HG03066 (cell line): Measurements from ENCODE around the gene NDST1.

Source experiments
- ATAC-seq: cut with Tn5 transposase; IDR thresholded peaks from one replicate; pipeline ENCODE4 v1.9.1; 2021; ENCODE audit warnings: low read depth; ENCODE audit not compliant: unreplicated experiment

Gene NDST1

DNA sequence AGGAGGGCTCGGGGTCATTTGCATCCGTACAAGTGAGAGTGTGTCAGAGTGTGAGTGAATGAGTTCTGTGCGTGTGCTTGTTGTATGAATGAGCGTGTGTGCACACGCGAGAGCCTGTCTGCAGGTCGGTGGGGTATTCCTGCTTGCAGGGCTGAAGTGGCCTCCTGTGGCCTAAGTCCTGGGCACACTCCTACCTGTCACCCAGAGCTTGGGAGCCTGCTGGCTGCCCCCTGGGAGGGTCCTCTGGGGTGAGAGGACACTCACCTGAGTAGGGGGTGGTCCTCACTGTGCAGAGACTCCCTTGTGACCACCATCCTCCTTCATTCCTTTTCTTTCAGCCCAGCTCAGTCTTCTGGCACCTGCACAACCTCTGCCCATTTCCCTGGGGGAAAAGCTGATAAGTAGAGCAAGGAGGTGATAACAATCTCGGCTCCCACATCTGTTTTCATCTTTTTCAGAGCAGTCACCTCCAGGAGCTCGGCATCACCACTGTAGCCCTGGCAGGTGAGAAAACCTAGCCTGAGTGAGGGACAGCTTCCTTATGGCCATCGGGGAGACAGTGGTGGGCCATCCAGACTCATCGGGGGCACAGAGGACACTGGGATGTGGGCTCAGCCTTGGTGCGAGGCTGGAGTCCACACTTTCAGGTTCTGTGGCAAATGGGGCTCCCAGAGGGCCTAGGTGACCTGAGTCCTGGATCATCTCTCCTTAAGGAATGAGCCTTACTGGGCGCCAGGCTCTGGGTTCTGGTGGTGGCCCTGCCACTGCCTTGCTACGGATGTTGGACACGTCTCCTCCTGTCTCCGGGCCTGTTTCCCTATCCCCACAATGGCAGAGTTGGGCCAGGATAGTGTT is 93.8 kb downstream of the NDST1 start:
- no peak for ATAC-seq

DNA sequence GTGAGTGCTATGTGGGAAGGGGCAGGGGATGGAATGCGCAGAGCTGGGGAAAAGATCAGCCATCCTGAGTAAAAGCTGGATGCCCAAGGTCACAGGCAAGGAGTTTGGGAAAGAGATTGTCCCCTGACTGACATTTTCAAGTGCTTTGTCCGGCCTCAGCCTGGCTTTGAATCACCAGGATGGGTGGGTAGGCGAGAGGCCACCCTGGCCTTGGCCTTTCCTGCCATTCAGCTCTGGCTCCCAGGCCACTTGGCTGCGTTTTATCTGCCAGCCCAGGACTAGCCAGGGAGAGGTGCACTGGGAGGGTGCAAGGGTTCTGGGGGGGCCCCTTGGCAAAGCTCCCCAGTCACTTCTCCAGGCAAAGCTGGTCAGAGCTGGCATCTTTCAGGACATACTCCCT is 95.1 kb downstream of the NDST1 start:
- no peak for ATAC-seq

DNA sequence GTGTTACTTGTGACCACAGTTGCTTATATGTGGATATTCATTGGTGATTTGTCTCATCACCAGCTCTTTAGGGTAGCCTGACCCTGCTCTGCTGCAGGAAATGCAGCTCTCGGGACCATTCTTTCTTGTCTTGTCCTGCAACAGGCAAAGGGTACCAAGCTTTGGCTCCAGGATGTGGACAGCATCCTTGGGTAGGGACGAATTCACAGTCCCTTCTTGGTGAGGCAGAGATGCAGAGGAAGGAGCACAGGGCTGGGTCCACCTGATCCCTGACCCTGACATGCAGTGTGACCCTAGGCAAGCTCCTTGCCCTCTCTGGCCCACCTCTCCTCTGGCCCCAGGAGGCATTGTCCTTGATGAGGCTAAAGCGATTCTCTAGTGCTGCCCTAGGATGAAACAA is 95.6 kb downstream of the NDST1 start:
- ATAC-seq = no peak

DNA sequence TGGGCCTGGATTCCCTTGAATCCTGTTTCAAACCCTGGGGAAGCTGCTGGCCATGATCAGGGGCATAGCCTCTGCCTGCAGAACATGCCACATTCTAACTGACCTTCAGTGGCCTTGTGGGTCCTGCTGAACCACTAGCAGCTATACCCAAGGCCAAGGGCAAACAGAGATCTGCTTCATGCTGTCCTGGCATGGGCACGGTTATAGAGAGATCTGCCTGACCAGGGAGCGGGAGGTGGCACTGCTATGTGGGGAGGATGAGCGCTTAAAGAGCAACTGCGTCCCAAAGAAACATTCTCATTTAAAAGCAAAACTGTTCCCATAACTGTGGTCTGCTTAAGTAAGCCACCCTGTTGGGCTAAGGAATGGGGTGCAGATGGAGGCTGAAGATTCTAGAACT is 96.1 kb downstream of the NDST1 start:
- ATAC-seq = no peak

DNA sequence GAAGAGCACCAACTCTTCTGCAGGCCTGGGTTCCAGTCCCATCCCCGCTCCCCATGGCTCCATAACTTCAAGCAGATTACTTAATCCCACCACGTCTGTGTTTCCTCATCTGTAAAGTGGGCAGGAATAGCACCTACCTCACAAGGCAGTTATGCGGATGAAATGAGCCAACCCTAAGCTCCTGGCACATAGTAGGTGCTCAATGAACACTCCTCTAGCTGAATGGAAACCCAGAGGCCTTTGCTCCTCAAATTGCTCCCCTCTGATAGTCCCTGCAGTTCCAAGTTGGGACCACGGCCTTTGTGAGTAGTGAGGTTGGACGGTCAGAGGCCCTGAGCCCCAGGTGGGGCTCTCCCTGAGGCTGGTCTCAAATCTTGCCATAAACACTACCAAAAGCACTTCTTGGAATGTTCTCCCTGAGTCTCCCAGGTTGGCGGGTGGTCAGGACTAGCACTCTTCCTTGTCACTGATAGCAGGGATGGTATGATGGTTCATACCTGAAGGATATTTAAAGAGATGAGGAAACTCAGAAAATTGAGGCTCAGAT is 97.0 kb downstream of the NDST1 start:
- ATAC-seq = no peak

DNA sequence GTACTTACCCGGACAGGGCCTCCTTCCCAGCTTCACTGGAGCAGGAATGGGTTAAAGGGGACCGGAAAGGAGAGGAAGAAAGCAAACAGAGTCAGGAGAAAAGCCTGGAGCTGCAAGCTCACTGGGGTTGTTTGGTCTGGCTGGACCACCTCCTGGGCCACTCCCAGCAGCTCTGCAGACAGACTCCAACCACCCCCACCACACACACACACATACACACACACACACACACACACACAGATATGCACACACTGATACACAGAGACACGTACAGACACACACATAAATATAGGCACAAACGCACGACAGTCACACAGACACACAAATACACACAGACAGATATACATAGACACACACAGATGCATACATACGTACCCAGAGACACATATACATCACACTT is 97.6 kb downstream of the NDST1 start:
- no peak for ATAC-seq

DNA sequence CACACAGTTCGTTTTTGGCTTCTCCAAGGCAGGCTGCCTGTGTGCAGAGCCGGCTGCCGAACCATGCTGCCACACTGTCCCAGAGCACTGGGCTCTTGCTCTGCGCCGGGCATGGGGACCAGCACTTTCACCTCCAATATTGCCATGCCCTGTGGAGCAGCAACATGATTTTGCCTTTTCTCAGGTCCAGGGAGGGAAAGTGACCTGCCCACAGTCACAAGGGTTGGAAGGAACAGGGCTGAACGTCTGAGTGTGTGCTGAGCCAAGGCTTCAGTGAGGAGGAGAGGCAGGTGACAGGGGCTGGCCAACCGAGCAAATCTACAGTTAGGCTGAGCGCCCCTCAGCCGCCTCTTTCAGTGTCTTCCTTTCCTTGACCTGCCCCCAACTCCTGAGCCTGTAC is 98.5 kb downstream of the NDST1 start:
- no peak for ATAC-seq

DNA sequence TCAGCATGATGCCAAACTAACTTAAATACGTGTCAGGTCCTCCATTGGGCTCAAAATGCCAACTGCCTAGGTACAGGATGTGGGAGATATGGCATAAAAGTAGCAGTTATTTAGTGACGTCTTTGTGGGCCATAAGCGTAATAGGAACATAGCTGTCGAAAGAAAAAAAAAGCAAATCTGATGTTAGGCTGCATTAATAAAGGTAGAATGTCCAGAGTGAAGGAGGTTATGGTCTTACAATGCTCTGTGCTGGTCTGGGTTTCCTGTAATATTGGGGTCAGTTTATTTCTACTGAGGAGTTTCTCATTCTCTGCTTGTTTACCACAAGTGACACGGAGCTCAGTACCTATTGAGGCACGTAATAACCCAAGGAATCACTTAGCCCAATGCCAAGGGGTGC is 99.2 kb downstream of the NDST1 start:
- ATAC-seq = no peak
